ENCODE data around the gene SLC39A11.
"Not testable (repeated sequence)": the region's sequence is repeated elsewhere in the genome, so short reads cannot be mapped to it uniquely, and the experiment has no call there.

The SLC39A11 gene

DNA sequence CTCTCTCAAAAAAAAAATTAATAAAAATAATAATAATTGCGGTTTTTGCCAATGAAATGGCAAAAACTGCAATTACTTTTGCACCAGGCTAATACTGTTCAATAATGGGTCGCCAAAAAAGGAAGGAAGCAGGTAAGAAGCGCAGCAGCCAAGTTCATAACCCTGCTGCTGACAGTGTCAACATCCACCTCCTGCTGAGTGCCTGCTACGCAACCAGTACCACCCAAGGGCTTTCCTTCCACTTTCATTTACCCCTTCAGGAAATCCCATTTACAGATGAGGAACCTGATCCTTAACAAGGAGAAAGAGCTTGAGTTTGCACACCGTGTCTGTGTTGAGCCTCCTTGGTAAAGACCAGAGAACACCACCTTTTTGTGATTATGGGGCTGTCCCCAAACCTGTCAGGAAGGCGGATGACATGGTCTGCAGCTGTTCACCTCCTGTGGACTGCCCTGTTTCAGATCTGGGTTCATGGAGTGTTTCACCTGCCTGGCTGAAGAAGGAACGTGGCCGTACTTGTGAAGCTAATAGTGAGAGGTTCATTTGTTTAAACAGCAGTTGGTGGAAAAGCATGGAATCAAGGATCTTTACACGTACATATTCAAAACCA lies 378.0 kb downstream of the SLC39A11 start:
- no peak for DNase-seq (ENCODE audit: low read depth)

- DNase-seq (ENCODE audit: low read depth), result no peak
Measured at GRCh38 chr17:72713701-72714100, 378.8 kb downstream of the SLC39A11 start.

DNA sequence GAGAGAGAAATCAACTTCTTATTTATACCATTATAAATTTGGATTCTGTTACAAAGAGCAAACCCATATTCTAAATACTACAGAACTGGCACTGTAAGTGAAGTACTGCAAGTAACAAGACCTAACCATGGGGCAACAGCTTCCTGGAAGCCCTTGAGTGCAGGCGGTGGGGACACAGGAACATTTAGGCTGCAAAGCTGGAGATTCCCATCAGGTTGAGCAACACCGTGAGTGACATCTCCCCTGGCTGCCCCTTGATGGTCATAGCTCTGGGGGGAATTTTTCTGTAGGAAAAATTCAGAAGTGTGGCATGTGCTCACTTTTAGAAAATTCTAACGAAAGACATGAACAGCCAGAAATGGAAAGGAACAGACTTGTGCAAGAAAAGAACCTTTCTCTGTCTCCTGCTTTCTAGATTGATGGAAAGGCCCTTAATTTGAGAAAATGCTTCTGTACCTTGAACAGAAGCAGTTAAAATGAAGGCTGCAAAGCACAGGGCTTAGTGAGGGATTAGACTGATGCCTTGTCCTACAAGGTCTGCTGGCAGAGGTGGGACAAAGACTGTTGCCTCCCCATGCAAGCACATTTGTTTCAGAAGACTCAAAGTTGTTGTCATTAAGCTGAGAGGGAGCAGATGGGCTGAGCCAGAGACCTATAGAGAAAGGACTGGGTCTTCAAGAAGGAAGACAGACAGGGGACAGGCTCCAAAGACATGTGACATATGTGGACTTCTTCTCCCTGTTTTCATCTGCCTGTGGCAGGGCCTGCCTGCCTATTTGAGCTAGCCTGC lies 380.8 kb downstream of the SLC39A11 start:
- DNase-seq (ENCODE audit: low read depth), result no peak

- DNase-seq (ENCODE audit: low read depth), result no peak
Measured at GRCh38 chr17:72710834-72711233, 381.7 kb downstream of the SLC39A11 start.

GRCh38 chr17:72710202-72710601 lies 382.3 kb downstream of the SLC39A11 start:
- no peak for DNase-seq (ENCODE audit: low read depth)

- not testable (repeated sequence) for DNase-seq (ENCODE audit: low read depth)
Measured at GRCh38 chr17:72708682-72709081, 383.8 kb downstream of the SLC39A11 start.

DNA sequence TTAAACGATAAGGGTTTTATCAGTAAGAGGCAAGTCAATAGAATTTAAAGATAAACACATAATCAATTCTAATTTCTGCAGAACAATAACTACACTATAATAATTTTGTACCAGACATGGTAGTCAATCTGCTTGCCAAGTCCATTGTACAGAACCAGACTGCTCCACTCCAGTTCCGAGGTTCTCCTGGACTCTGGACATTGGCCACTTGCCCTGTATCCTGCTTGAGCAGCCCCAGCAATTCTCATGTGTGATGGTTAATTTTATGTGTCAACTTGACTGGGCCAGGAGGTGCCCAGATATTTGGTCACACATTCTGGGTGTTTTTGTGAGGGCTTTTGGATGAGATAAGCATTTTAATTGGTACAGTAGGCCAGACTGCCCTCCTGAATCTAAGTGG lies 384.6 kb downstream of the SLC39A11 start:
- no peak for DNase-seq (ENCODE audit: low read depth)

- DNase-seq (ENCODE audit: low read depth), result no peak
Measured at GRCh38 chr17:72706396-72706981, 386.0 kb downstream of the SLC39A11 start.

DNA sequence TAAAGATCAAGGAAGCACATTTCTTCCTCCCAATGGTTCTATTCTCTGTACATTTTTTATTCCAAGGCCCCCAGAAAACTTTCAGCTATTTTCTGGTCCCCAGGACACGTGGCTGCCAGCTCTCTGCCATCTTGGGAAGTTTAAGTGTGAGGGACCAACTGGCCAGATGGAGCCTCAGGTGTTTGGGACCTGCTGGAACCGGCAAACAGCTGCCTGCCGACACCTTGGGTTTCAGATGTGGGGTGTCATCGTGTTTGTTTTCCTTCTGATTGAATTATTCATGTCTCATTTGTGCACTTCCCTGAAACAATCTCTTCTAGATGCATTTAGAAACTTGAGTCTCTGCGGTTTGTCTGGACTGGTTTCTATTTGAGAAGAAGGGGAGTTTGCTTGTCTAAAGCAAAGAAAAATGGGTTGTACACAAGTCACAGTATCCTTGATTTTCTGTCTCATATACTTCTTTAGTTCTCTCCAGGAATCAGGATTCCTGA lies 386.5 kb downstream of the SLC39A11 start:
- DNase-seq (ENCODE audit: low read depth), result no peak

DNA sequence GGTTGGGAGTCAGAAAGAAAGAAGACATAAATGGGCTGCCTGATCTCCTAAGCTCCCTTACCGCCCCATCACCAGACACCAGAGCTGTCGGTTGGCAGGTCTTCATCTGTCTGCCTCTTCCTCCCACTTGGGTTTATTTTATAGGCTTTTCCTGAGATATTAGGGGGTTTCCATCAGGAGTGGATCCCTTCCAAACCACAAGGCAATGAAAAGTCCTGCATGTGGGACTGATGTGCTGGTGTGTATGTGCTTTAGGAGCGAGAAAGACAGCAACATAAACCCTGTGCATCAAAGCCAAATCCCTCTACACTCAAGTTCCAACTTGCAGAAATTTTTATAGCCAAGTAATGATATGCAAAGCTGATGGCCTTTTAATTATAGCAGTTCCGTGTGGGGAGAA lies 389.5 kb downstream of the SLC39A11 start:
- DNase-seq (ENCODE audit: low read depth), result no peak

DNA sequence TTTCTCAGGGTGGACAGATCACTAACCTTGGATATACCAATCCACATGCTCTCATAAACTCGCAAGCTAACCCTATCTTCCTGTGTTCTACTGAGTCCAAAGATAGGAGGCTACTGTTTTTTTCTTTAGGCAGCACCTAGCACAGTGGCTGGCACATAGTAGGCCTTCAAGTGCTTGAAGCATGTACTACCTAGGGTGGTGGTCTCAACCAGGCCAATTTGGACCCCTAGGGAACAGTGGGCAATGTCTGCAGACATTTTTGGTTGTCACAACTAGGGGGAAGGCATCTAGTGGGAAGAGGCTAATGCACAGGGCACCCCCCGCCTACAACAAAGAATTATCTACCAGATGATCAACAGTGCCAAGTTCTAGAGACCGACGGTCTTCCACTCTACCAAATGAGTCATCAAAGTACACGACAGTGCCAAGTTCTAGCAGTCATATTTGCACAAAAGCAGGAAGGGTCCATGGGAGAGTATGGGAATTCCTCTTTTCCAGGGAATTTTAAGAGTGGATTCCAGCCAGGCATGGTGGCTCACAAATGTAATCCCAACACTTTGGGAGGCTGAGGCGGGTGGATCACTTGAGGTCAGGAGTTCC lies 390.3 kb downstream of the SLC39A11 start:
- DNase-seq (ENCODE audit: low read depth), result no peak

DNA sequence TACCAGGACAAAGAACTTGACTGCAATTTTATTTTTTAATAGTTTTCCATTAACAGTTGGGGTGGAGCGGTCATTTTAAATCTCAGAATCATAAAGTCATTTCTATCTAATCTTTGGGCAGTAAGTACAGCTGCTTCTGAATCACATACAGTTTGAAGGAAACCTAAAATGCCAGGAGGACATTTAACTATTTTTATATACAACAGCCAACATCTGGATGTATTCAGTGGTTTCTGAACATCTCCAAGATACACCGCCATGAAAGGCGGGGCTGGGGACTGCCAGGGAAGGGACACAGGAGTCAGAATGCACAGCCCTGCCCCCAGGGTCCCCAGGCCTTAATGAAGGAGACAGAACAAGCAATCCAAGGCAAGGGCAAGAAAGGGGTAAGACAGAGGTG lies 392.3 kb downstream of the SLC39A11 start:
- DNase-seq (ENCODE audit: low read depth), result no peak

DNA sequence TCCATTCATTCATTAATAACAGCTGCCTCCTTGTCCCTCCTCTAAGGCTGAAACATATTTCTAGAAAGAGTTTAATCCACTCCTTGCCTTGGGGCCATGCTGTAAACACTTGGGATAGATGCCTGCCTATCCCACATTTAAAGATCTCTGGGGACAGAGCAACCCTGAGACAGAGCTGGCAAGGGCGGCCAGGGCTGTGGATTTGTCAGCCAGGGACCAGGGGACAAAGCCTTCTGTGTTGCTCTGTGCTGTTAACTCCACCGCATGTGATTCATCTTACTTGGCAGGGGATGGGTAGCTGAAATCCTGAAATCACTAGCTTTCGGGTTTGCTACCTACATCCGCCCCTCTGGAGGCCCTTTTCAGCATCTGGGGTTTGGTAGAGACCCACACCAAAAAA lies 392.9 kb downstream of the SLC39A11 start:
- no peak for DNase-seq (ENCODE audit: low read depth)

GRCh38 chr17:72697602-72698146 lies 394.8 kb downstream of the SLC39A11 start:
- no peak for DNase-seq (ENCODE audit: low read depth)

GRCh38 chr17:72696721-72697120 lies 395.8 kb downstream of the SLC39A11 start:
- DNase-seq (ENCODE audit: low read depth), result no peak

- DNase-seq (ENCODE audit: low read depth), result no peak
Measured at GRCh38 chr17:72696156-72696555, 396.3 kb downstream of the SLC39A11 start.

- DNase-seq (ENCODE audit: low read depth), result no peak
Measured at GRCh38 chr17:72693956-72694355, 398.5 kb downstream of the SLC39A11 start.

- no peak for DNase-seq (ENCODE audit: low read depth)
Measured at GRCh38 chr17:72693151-72693878, 399.2 kb downstream of the SLC39A11 start.

GRCh38 chr17:72692676-72693075 lies 399.8 kb downstream of the SLC39A11 start:
- DNase-seq (ENCODE audit: low read depth), result no peak

GRCh38 chr17:72691586-72691985 lies 400.9 kb downstream of the SLC39A11 start:
- no peak for DNase-seq (ENCODE audit: low read depth)

DNA sequence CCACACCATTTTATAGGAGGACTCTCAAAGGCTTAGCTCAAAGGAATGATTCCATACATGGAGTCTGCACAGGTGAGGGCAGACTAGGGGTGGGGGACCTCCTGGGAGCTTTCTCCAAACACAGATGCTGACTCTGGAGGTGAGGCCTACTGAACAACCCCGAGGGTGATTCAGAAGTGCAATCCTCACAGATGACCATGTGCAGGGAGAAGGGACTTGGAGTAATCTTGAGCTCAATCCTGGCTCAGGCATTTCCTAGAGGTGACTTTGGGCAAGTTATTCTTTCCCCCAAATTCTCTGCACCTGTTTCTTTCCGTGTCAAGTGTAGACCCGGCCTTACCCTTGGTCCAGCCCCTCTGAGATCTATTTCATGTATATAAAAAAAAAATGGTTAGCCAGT lies 401.5 kb downstream of the SLC39A11 start:
- no peak for DNase-seq (ENCODE audit: low read depth)

DNA sequence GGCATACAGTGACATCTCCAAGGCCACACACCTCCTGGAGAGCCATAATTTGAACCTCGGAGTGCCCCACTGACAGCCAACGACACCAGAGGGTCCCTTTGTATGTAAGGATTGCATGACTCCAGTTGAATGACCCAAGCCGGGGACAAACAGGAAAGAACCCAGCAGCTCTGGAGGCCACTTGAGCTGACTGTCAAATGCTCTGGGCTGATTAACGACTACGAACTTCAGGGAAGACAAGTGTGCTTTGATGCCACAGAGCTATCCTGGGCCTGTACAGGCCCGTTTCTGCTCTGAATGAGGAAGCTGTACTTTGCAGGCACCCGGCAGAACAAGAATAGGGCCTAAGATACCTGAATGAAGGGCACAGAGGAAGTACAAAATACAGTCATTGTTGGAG lies 404.6 kb downstream of the SLC39A11 start:
- DNase-seq (ENCODE audit: low read depth), result no peak

All from activated T-cell treated with anti-CD3 and anti-CD28 coated beads for 24 hours (primary cell).